GM18499 (cell line): ENCODE data around the gene CRISP3.

ENCODE experiments used
- ATAC-seq: cut with Tn5 transposase; IDR thresholded peaks from one replicate; pipeline ENCODE4 v1.9.1; 2021; ENCODE audit warnings: moderate number of reproducible peaks; ENCODE audit not compliant: insufficient read depth, unreplicated experiment

The CRISP3 gene

DNA sequence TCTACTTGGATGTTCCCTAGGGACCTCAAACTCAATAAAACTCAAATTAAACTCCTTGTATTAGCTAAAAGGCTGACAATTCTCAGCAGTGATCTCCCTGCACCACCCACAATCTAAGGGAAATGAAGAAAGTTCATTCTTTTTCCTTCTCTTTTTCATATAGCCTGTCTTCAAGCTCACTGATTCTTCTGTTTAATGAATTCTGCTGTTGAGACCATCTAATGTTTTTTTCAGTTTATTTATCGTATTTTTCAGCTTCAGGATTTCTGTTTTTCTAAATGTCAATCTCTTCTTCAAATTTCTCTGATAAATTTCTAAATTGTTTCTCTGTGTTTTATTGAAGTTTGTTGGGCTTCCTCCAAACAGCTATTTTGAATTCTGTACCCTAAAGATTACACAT, 50.7 kb downstream of the CRISP3 start:
- no peak for ATAC-seq

GRCh38 chr6:49692534-49692933, 51.7 kb downstream of the CRISP3 start:
- ATAC-seq, result no peak
